Jurkat, Clone E6-1 (cell line): ENCODE data around the gene CKB.

ENCODE experiments used
- DNase-seq: peaks from one replicate; pipeline ENCODE4 v3.0.0-alpha.2; 2011; ENCODE audit warnings: low read depth, low spot score
- H3K4me3 ChIP-seq: 2 replicates; pipeline ENCODE4 v1.5.1; 2011; ENCODE audit warnings: mild to moderate bottlenecking, low read length, control low read depth, moderate library complexity

Gene CKB

DNA sequence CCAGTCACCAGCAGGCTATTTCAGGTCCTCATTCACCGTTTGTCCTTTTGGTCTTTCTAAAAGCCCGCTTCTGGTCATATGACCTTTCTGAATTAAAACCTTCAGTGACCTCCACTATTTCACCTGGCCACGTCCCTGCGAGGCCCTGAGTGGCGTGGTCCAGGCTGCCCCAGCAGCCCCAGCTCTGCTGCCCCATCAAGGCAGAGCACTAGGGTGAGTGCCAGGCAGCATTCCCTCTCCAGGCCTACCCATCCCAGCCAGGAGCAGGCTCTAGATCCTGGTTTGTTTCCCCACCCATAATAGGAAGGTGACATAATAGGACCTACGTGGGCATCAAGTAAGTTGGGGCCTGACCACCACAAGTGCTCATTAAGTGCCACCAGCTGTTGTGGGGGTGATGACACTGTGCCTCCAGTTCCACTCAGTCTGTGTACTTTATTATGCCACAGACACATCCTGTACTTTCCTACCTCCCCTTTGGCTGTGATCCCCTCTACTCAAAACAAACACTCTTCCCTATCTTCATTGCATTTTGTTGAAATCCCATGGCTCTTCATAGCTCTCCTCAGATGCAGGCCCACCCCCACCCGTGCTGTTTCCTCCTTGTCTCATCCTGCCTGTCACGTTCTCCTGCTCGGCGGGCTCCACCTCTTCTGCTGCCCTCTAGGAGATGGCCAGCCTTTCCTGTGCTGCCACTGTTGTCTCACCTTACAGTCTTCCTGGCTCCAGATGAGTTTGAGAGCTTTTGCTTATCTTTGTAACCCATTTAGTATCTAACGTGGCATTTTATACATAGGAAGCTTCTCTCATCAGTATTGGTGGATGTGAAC, 21.4 kb downstream of the CKB start:
- DNase-seq, result no peak
- H3K4me3 ChIP-seq, result no peak overlapping the region

GRCh38 chr14:103500148-103500990, 22.3 kb downstream of the CKB start:
- H3K4me3 ChIP-seq, result no peak overlapping the region
- DNase-seq, result peak; percentile 57

GRCh38 chr14:103499709-103500108, 22.9 kb downstream of the CKB start:
- DNase-seq, result no peak

DNA sequence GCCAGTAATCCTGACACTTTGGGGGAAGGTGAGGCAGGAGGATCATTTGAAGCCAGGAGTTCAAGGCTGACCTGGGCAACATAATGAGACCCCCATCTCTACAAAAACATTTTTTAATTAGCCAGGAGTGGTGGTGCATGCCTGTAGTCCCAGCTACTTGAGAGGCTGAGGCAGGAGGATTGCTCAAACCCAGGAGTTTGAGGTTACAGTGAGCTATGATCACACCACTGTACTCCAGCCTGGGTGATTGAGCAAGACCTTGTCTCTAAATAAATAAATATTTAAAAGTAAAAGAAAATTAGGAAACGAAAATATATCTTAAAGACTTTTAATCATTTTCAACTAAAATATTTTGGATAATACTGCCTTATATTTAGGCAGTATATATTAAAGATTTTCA, 25.9 kb downstream of the CKB start:
- DNase-seq, result no peak
- H3K4me3 ChIP-seq, result no peak overlapping the region

More at GRCh38 chr14:103499709-103500108, 22.9 kb downstream of the CKB start:
- H3K4me3 ChIP-seq, result no peak overlapping the region

DNA sequence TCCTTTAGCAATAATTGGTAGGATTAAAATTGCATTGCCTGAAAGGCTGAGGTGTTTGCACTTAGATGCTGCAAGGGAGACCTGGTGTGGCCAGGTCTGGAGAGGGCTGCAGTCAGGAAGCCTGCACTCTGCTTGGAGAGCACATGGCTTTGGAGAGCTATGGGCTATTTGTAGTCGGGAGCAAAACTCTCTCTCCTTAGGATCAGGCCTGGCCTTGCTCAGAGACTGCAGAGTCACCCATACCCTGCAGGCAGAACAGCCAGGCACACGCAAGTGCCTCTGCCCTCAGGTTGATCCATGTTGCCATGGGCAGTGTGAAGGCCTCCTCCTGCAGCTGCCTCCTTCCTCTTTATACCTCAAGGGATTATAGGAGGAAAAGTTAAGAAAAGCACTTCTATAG, 26.8 kb downstream of the CKB start:
- H3K4me3 ChIP-seq, result no peak overlapping the region
- DNase-seq, result no peak

DNA sequence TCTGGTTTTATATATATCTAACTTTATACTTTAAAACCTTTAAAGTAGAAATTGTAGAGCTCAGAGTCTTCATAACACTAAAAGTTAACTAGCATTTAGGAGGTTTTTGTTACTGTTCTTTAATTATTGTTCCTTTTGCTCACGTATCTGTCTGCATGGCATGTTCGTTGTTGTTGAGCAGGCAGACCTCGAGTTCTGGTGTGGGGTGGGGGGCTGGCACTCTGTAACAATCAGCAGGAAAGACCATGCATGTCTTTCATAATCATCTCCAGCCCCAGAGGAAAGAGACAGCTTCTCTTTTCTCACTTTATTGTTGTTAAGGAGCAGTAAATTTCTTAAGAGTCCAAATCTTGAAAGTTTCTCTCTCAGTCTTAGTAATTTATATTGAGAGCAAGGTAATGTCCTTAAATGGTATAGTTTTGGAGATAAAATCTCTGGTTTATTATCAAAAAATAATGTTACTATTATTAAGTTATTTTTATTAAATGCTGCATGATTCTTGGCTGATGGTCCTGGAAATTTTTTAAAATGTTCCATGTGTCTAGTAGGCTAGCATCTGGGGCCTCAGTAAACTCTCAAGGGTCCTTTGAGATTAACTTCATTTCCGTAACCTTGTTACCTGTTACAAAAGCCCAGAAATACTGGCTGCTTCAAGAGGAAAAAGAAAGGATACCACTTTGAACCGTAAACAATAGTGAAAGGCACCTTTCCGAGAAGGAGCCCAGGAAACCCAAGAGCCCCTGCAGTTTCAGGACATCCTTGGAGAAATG, 30.3 kb downstream of the CKB start:
- H3K4me3 ChIP-seq, result no peak overlapping the region
- no peak for DNase-seq

- DNase-seq, result no peak
- no peak overlapping the region for H3K4me3 ChIP-seq
Measured at GRCh38 chr14:103491691-103492090, 30.9 kb downstream of the CKB start.

DNA sequence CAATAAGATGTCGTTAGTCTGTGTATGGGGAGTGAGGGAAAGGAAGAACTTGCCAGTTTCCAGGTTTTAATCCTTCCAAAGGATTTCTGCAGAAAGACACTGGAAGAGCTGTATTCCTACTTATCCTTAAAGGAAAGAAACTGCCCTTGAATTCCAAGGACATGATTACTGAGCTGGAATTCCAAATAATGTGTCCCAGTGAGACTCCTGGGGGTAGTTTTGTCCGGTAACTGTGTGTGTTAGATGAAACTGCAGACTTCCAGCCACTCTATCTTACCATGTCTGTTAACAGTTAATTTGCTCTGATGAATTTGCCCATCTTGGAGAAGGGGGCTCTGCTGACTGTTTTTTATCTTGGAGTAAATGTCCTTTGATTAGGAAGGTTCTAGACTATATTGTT, 33.0 kb downstream of the CKB start:
- H3K4me3 ChIP-seq, result no peak overlapping the region
- DNase-seq, result no peak

DNA sequence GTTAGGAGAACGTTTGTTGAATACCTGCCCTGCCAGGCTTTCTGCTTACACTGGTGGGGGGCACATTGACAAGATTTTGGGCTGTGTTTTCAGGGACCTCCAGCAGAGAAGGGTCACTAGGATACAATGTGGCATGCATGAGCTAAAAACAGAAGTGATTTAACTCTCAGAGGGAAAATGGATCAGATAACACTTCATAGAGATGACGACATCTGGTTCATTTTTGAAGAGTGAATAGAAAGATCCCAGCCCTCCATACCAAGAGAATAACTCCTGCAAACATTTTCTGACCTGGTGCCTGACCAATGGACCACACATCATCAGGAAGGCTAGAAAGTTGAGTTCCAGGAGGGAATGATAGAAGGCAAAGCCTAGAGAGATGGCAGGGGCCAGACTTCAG, 33.7 kb downstream of the CKB start:
- DNase-seq, result no peak
- no peak overlapping the region for H3K4me3 ChIP-seq

DNA sequence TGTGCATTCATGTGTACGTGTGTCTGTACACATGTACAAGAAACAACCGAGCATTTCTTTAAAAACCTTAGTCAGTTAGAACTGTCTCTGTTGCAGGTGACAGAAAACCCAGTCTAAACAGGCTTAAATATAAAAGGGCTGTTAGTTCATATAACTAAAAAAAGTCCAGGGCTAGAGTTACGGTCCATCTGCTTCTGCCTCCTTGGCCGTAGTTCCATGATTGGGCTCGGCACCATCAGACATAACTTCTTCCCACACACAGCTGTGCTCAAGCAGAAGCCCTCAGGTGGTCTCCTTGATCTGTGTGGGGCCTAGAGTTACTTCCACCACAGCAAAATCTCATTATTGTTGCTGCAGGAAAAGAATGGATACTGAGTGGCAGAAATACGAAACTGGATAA, 34.6 kb downstream of the CKB start:
- H3K4me3 ChIP-seq, result no peak overlapping the region
- no peak for DNase-seq

DNA sequence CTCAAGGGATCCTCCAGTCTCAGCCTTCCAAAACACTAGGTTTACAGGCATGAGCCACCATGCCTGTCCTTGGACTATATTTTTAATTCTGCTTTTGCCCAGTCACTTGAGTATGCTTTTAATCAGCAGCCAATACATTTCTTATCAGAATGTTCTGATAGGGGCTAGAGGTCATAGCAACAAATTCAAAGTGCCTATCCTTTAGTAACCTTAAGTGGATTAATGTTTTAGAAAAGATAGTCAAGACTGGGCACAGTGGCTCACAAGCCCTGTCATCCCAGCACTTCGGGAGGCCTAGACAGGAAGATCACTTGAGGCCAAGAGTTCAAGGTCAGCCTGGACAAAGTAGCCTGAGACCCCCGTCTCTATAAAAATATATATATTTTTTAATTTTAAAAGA, 37.1 kb downstream of the CKB start:
- DNase-seq, result no peak
- H3K4me3 ChIP-seq, result no peak overlapping the region

GRCh38 chr14:103483600-103483999, 39.0 kb downstream of the CKB start:
- H3K4me3 ChIP-seq, result no peak overlapping the region
- no peak for DNase-seq

DNA sequence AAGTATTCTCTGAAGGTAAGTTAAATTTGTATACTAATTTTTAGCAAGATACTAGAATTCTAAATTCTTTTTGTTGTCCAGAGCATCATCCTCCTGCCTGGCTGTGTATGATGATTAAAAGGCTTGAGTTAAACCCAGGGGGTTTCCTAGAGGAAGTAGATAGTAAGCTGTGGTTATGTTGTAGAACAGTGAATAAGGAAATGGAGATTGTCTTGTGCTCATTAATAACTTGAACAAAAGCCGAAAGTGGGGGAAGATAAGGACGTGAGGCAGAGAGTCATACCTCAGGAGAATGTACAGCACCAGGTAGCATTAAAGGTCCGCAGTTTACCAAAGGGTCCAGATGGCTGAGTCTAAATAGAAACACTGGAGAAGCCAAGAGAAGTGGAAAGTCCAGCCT, 42.0 kb downstream of the CKB start:
- no peak for DNase-seq

GRCh38 chr14:103476631-103477030, 46.0 kb downstream of the CKB start:
- H3K4me3 ChIP-seq, result no peak overlapping the region
- DNase-seq, result no peak

More for the DNA sequence above, 42.0 kb downstream of the CKB start:
- H3K4me3 ChIP-seq, result no peak overlapping the region

DNA sequence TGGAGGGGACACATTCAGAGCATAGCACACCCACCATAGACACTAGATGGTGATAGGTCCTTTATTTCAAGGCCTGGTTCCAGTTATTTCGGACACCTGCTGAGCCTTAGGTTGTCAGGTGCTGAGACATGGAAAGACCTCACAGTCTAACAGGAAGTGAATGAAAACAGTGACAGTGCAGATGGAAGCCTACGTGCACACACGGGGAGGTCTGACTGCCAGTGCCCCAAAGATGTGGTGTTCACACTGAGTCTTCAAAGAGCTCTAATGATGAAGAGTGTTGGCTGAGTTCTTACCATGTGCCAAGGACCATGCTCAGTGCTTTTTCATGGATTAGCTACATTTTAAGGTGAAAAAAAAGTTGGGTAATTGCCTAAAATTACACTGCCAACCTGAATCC, 46.6 kb downstream of the CKB start:
- H3K4me3 ChIP-seq, result no peak overlapping the region
- peak; percentile 18 for DNase-seq

- no peak overlapping the region for H3K4me3 ChIP-seq
- no peak for DNase-seq
Measured at GRCh38 chr14:103474893-103475292, 47.7 kb downstream of the CKB start.

DNA sequence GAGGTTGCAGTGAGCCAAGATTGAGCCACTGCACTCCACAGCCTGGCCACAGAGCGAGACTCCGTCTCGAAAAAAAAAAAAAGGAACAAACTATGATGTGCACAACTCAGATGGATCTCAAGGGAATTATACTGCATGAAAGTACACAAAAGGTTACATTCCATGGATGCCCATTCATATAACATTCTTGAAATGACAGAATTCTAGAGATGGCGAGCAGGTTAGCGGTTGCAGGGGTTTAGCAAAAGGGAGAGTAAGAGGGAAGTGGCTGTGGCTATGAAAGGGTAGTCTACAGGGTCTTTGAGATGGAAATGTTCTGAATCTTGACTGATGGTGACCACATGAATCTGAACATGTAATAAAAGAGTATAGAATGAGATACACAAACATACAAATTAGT, 49.7 kb downstream of the CKB start:
- DNase-seq, result no peak
- no peak overlapping the region for H3K4me3 ChIP-seq
